SH-SY5Y (cell line): ENCODE results near the gene MRPL41.

Source experiments
- GATA2 ChIP-seq: IDR thresholded peaks from 2 replicates; pipeline ENCODE4 v1.6.1; 2011; ENCODE audit warnings: mild to moderate bottlenecking, low read depth, low read length
- GATA3 ChIP-seq: IDR thresholded peaks from 2 replicates; pipeline ENCODE4 v1.6.1; 2011; ENCODE audit warnings: low read depth, mild to moderate bottlenecking, low read length, moderate library complexity

GRCh38 chr9:137575364-137575715, 23.7 kb downstream of the MRPL41 start:
- TF ChIP-seq GATA2: no peak
- no peak for TF ChIP-seq GATA3
